Tibial nerve (tissue), 4 donors: ENCODE data around the gene CNTN6. TPM values are rescaled to one million over a fixed set of nuclear protein-coding genes. Genes with fewer than 3 reads are reported as not detected.

Experiments used
- DNase-seq, 2 donors: peaks; one replicate each; pipeline ENCODE4 v3.0.0-alpha.2; 2019; ENCODE audit warnings: low spot score in 2 of 2
- H3K27ac ChIP-seq, 4 donors: fragments of 200-600 bp; sonication (generic) in 3 of 4; one replicate each; pipeline ENCODE4 v1.5.1; 2017 to 2019; ENCODE audit warnings: mild to moderate bottlenecking in 1 of 4
- H3K27me3 ChIP-seq, 2 donors: fragments of 200-600 bp; sonication (generic) in 1 of 2; one replicate each; pipeline versions ENCODE4 v1.5.1 to v1.6.0; 2017 to 2019
- H3K36me3 ChIP-seq, 3 donors: fragments of 200-600 bp; sonication (generic); one replicate each; pipeline ENCODE4 v1.5.1; 2018 to 2019
- H3K4me1 ChIP-seq, 4 donors: fragments of 200-600 bp; sonication (generic) in 3 of 4; one replicate each; pipeline ENCODE4 v1.5.1; 2017 to 2019
- H3K4me3 ChIP-seq, 4 donors: fragments of 200-600 bp; sonication (generic) in 3 of 4; one replicate each; pipeline ENCODE4 v1.5.1; 2017 to 2019; ENCODE audit warnings: mild to moderate bottlenecking in 1 of 4, moderate library complexity in 1 of 4
- H3K9me3 ChIP-seq, 4 donors: fragments of 200-600 bp; sonication (generic) in 3 of 4; one replicate each; pipeline ENCODE4 v1.5.1; 2017 to 2019
- CTCF ChIP-seq, 5 experiments: fragments of 200-600 bp in 3 of 5; fragments of 450-650 bp in 2 of 5; sonication (generic) in 3 of 5; IDR thresholded peaks; one replicate each; pipeline ENCODE4 v1.5.1; 2016 to 2019; ENCODE audit warnings: antibody characterized with exemption in 5 of 5, mild to moderate bottlenecking in 3 of 5, moderate library complexity in 2 of 5
- EP300 ChIP-seq, 2 donors: sonication (generic); formaldehyde crosslinking; IDR thresholded peaks; one replicate each; pipeline ENCODE4 v1.6.1; 2017; ENCODE audit warnings: antibody characterized with exemption in 2 of 2, mild to moderate bottlenecking in 1 of 2
- POLR2A ChIP-seq, 2 donors: fragments of 450-650 bp; IDR thresholded peaks; one replicate each; pipeline ENCODE4 v1.6.1; 2017; ENCODE audit warnings: antibody characterized with exemption in 2 of 2, mild to moderate bottlenecking in 2 of 2, moderate library complexity in 2 of 2
- WGBS, 2 donors: methylation state at CpG; one replicate each; pipeline ENCODE4 v1.1.5; 2018; 5-methylcytosine and 5-hydroxymethylcytosine counted together
- total RNA-seq, 4 donors: library from RNA; depleted of rRNA; stranded (reverse); fragments of >200 nt; gene quantifications; one replicate each; pipeline ENCODE4 v1.1.0, GENCODE V29; 2016

The CNTN6 gene
- total RNA-seq, 4 donors from 2014 or later = 0.20 TPM; not detected in 3

- Histone ChIP-seq H3K36me3 (no peaks in the 10 kb centered on the region), H3K4me3 (no peak overlapping the region), H3K4me1 (no peaks in the 10 kb centered on the region), H3K27ac (no peak overlapping the region), H3K9me3 (peaks cover 0 to 4% (median 0%) of the 10 kb centered on the region in 4 donors), H3K27me3 (no peaks in the 10 kb centered on the region)
- 87 to 96% methylated on average over 3 of the region's 3 CpGs for WGBS, 2 donors
- TF ChIP-seq CTCF (IDR thresholded peaks at IDR 0.05) = no peak
- TF ChIP-seq EP300 (IDR thresholded peaks at IDR 0.05) = no peak
- TF ChIP-seq POLR2A (IDR thresholded peaks at IDR 0.05) = no peak
- no peak for DNase-seq
Observed at GRCh38 chr3:1227111-1227510, 134.3 kb downstream of the CNTN6 start.

- TF ChIP-seq POLR2A (IDR thresholded peaks at IDR 0.05) (no peak), CTCF (IDR thresholded peaks at IDR 0.05) (no peak), EP300 (IDR thresholded peaks at IDR 0.05) (no peak)
- Histone ChIP-seq H3K4me3 (no peak overlapping the region), H3K27ac (no peak overlapping the region), H3K4me1 (no peaks in the 10 kb centered on the region), H3K27me3 (no peaks in the 10 kb centered on the region), H3K9me3 (peaks cover 0 to 4% (median 0%) of the 10 kb centered on the region in 4 donors), H3K36me3 (no peaks in the 10 kb centered on the region)
- DNase-seq = no peak
- 31 to 37% methylated on average over 4 of the region's 4 CpGs for WGBS, 2 donors
Observed at GRCh38 chr3:1228289-1228688, 135.5 kb downstream of the CNTN6 start.

GRCh38 chr3:1230920-1231319 lies 138.1 kb downstream of the CNTN6 start:
- no peak overlapping the region for H3K4me3 ChIP-seq
- no peak for DNase-seq
- H3K27ac ChIP-seq = no peak overlapping the region
- H3K9me3 ChIP-seq = peaks cover 0 to 4% (median 0%) of the 10 kb centered on the region in 4 donors
- H3K27me3 ChIP-seq = no peaks in the 10 kb centered on the region
- 93 to 96% methylated on average over 4 of the region's 4 CpGs for WGBS, 2 donors
- TF ChIP-seq POLR2A (IDR thresholded peaks at IDR 0.05) = no peak
- TF ChIP-seq CTCF (IDR thresholded peaks at IDR 0.05) = no peak
- no peak for TF ChIP-seq EP300 (IDR thresholded peaks at IDR 0.05)
- no peaks in the 10 kb centered on the region for H3K4me1 ChIP-seq
- H3K36me3 ChIP-seq = no peaks in the 10 kb centered on the region

GRCh38 chr3:1232276-1232675 lies 139.5 kb downstream of the CNTN6 start:
- Histone ChIP-seq H3K36me3 (no peaks in the 10 kb centered on the region), H3K9me3 (peaks cover 0 to 4% (median 0%) of the 10 kb centered on the region in 4 donors), H3K27ac (no peak overlapping the region), H3K4me1 (no peaks in the 10 kb centered on the region), H3K27me3 (no peaks in the 10 kb centered on the region), H3K4me3 (no peak overlapping the region)
- DNase-seq = no peak
- WGBS, 2 donors = 66 to 71% methylated on average over 3 of the region's 3 CpGs
- TF ChIP-seq EP300 (IDR thresholded peaks at IDR 0.05) (no peak), CTCF (IDR thresholded peaks at IDR 0.05) (no peak), POLR2A (IDR thresholded peaks at IDR 0.05) (no peak)

GRCh38 chr3:1235526-1236120 lies 142.8 kb downstream of the CNTN6 start:
- no peak for DNase-seq
- Histone ChIP-seq H3K9me3 (peaks cover 0 to 3% (median 0%) of the 10 kb centered on the region in 4 donors), H3K4me1 (no peaks in the 10 kb centered on the region), H3K36me3 (no peaks in the 10 kb centered on the region), H3K27me3 (no peaks in the 10 kb centered on the region), H3K4me3 (no peak overlapping the region), H3K27ac (no peak overlapping the region)
- 72 to 86% methylated on average over 6 of the region's 8 CpGs for WGBS, 2 donors
- no peak for TF ChIP-seq POLR2A (IDR thresholded peaks at IDR 0.05)
- no peak for TF ChIP-seq EP300 (IDR thresholded peaks at IDR 0.05)
- no peak for TF ChIP-seq CTCF (IDR thresholded peaks at IDR 0.05)
